Measurements from ENCODE around the gene ATP1B2. TPM values are rescaled to one million over a fixed set of nuclear protein-coding genes. Genes with fewer than 3 reads are reported as not detected.
A peak's percentile ranks its signal among the peaks of the same experiment; 100 is the strongest.

The ATP1B2 gene
- total and polyA plus RNA-seq, 9 of the 15 experiments (the other 6 are each of a cell fraction or from before 2014, with no cell fraction given) = 0.23 to 6.0 (median 0.99) TPM

- H3K36me3 ChIP-seq (ENCODE audit: control insufficient read depth, insufficient read depth, low read length) = no peaks in the 10 kb centered on the region
- DNase-seq (ENCODE audit: extremely low read depth in 1 of 4, low spot score in 3 of 4) = peak in 1 of 4 experiments; percentile 3
- no peaks in the 10 kb centered on the region for H3K27me3 ChIP-seq (ENCODE audit: control insufficient read depth in 2 of 2, insufficient read depth in 2 of 2, low read length in 2 of 2)
- no peaks in the 10 kb centered on the region; the same call in 1 of the 2 replicates for H4K20me1 ChIP-seq (replicated peaks; ENCODE audit: control insufficient read depth, insufficient read depth, low read length)
- in situ Hi-C loops (cut with MboI) = no loop called here
- H3K4me2 ChIP-seq (ENCODE audit: insufficient read depth, low read length) = no peak overlapping the region
- intact Hi-C loops (cut with micrococcal nuclease) = no loop called here
- no peak overlapping the region for H3K4me3 ChIP-seq
- no peaks in the 10 kb centered on the region for H3K79me2 ChIP-seq (ENCODE audit: control insufficient read depth, insufficient read depth, low read length)
- no peak for ATAC-seq
- H3K27ac ChIP-seq (ENCODE audit: extremely low read depth, low read depth, low read length) = no peak overlapping the region
- H3K9me1 ChIP-seq (ENCODE audit: control insufficient read depth, insufficient read depth, low read length) = no peaks in the 10 kb centered on the region
- no peak overlapping the region for H2AFZ ChIP-seq (ENCODE audit: low read depth, low read length)
- WGBS (ENCODE audit: insufficient coverage, low coverage, missing lambda C conversion rate) = 68% methylated on average over 8 of the region's 10 CpGs
- peak overlapping the region in 1 of 2 experiments; percentile 17; a peak in 1 of 4 replicates for H3K9ac ChIP-seq (ENCODE audit: insufficient read depth in 1 of 2, low read depth in 2 of 2, low read length in 2 of 2)
- H3K4me1 ChIP-seq (replicated peaks in 1 of 2; ENCODE audit: control insufficient read depth in 2 of 2, insufficient read depth in 2 of 2, low read length in 2 of 2) = peaks cover 0 to 8% of the 10 kb centered on the region in 2 experiments; a peak in 3 of 5 replicates
- no peaks in the 10 kb centered on the region for H3K9me3 ChIP-seq (replicated peaks; ENCODE audit: control insufficient read depth, insufficient read depth, low read depth, low read length)
- no peak for FAIRE-seq
- ChIA-PET CTCF (ENCODE audit: low intra/inter-chr PET ratio) (no interaction called here), POLR2A (interaction anchor here (0.6 to 1.1 kb wide), 3 partner anchors 10 to 29 kb away, joined by 3 read pairs; no protein-coding TSS in a partner anchor)
- BruUV-seq (replicated peaks) = no TSS peak
- TF ChIP-seq SMAD1 (IDR thresholded peaks at IDR 0.05; ENCODE audit: low read depth, low read length, partially characterized antibody) = no peak
- no peak for TF ChIP-seq CSDE1 (IDR thresholded peaks at IDR 0.05)
- TF ChIP-seq L3MBTL2 (IDR thresholded peaks at IDR 0.05) = no peak
- TF ChIP-seq NRF1 (conservative IDR thresholded peaks at IDR 0.05 in 1 of 2, IDR thresholded peaks at IDR 0.05 in 1 of 2) = no peak
- no peak for TF ChIP-seq SIN3A (IDR thresholded peaks at IDR 0.05; ENCODE audit: borderline replicate concordance in 2 of 2, control insufficient read depth in 1 of 2, low read depth in 2 of 2, low read length in 2 of 2)
- TF ChIP-seq ZNF740 (CRISPR knock-in tag; IDR thresholded peaks at IDR 0.05) = no peak
- TF ChIP-seq ZNF740 (tag; IDR thresholded peaks at IDR 0.05) = no peak
- no peak for TF ChIP-seq TAF7 (tag; IDR thresholded peaks at IDR 0.05)
- TF ChIP-seq PHF21A (IDR thresholded peaks at IDR 0.05; ENCODE audit: borderline replicate concordance, low read depth) = no peak
- no peak for TF ChIP-seq U2AF1 (optimal IDR thresholded peaks at IDR 0.05; ENCODE audit: low read depth, low read length)
- TF ChIP-seq ZC3H11A (IDR thresholded peaks at IDR 0.05; ENCODE audit: low read depth, low read length) = no peak
- no peak for TF ChIP-seq RBM39 (optimal IDR thresholded peaks at IDR 0.05; ENCODE audit: low read depth, low read length)
- no peak for TF ChIP-seq ZKSCAN1 (IDR thresholded peaks at IDR 0.05; ENCODE audit: low read depth, low read length)
- TF ChIP-seq, protein P1, sequence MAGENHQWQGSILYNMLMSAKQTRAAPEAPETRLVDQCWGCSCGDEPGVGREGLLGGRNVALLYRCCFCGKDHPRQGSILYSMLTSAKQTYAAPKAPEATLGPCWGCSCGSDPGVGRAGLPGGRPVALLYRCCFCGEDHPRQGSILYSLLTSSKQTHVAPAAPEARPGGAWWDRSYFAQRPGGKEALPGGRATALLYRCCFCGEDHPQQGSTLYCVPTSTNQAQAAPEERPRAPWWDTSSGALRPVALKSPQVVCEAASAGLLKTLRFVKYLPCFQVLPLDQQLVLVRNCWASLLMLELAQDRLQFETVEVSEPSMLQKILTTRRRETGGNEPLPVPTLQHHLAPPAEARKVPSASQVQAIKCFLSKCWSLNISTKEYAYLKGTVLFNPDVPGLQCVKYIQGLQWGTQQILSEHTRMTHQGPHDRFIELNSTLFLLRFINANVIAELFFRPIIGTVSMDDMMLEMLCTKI (IDR thresholded peaks at IDR 0.05; ENCODE audit: partially characterized antibody) = no peak
- no peak for TF ChIP-seq POLR3G (IDR thresholded peaks at IDR 0.05; ENCODE audit: extremely low read depth, insufficient read length, insufficient replicate concordance)
- no peak for TF ChIP-seq ETV6 (IDR thresholded peaks at IDR 0.05; ENCODE audit: borderline replicate concordance in 1 of 2, low read depth in 2 of 2, low read length in 1 of 2)
- TF ChIP-seq ETV6 (CRISPR knock-in tag; IDR thresholded peaks at IDR 0.05; ENCODE audit: borderline replicate concordance) = no peak
- TF ChIP-seq ZNF717 (CRISPR knock-in tag; IDR thresholded peaks at IDR 0.05) = no peak
- no peak for TF ChIP-seq ZNF311 (CRISPR knock-in tag; IDR thresholded peaks at IDR 0.05)
- no peak for TF ChIP-seq ZNF12 (CRISPR knock-in tag; IDR thresholded peaks at IDR 0.05)
Measured at GRCh38 chr17:7656958-7657609, 6.4 kb downstream of the ATP1B2 start.
